ENCODE measurements around the gene SAA2.

GRCh38 chr11:18264035-18264434 lies 15.6 kb upstream of the SAA2 start:
- TF ChIP-seq CTCF (conservative IDR thresholded peaks at IDR 0.05) (no peak), EZH2 (IDR thresholded peaks at IDR 0.05; ENCODE audit: low read depth) (no peak)

All from PC-9 (cell line).